ENCODE data around the gene CLEC18B. TPM values are rescaled to one million over a fixed set of nuclear protein-coding genes. Genes with fewer than 3 reads are reported as not detected.

The CLEC18B gene
- total RNA-seq, 1 donor from 2014 or later = 4.9 TPM

GRCh38 chr16:74439685-74440084 is 18.4 kb upstream of the CLEC18B start:
- FAIRE-seq = no peak
- Mint-ChIP-seq H3K4me3 (ENCODE audit: unreplicated experiment) (no peak overlapping the region), H3K27ac (ENCODE audit: unreplicated experiment) (no peak overlapping the region), H3K4me1 (ENCODE audit: low read depth, unreplicated experiment) (peaks cover 1% of the 10 kb centered on the region), H3K27me3 (ENCODE audit: low read depth, unreplicated experiment) (no peaks in the 10 kb centered on the region), H3K36me3 (ENCODE audit: low read depth, unreplicated experiment) (peaks cover 25% of the 10 kb centered on the region), H3K9me3 (ENCODE audit: unreplicated experiment) (no peaks in the 10 kb centered on the region)
- no peaks in the 10 kb centered on the region for H4K20me1 ChIP-seq (ENCODE audit: insufficient read depth, low read length)
- no peak overlapping the region for H3K4me2 ChIP-seq (ENCODE audit: low read length)
- H3K79me2 ChIP-seq (ENCODE audit: insufficient read depth, low read length) = no peaks in the 10 kb centered on the region
- H3K9me3 ChIP-seq (ENCODE audit: insufficient read depth, low read depth, low read length) = no peaks in the 10 kb centered on the region
- H3K9ac ChIP-seq (ENCODE audit: low read length) = no peak overlapping the region
- DNase-seq (ENCODE audit: low read depth) = no peak
- H3K4me3 ChIP-seq (ENCODE audit: insufficient read depth, low read depth, low read length) = no peak overlapping the region
- TF ChIP-seq EZH2 (IDR thresholded peaks at IDR 0.05; ENCODE audit: insufficient read depth, low read length) (no peak), CTCF (IDR thresholded peaks at IDR 0.05; ENCODE audit: insufficient read depth, low read depth, low read length) (no peak)
- H2AFZ ChIP-seq (ENCODE audit: low read depth, low read length) = no peak overlapping the region
- H3K4me1 ChIP-seq (ENCODE audit: insufficient read depth, low read length) = no peaks in the 10 kb centered on the region
- H3K36me3 ChIP-seq (ENCODE audit: insufficient read depth, low read length) = no peaks in the 10 kb centered on the region
- no peak overlapping the region for H3K27ac ChIP-seq (ENCODE audit: low read depth, low read length)
- no peaks in the 10 kb centered on the region for H3K27me3 ChIP-seq (ENCODE audit: insufficient read depth, low read length)

GRCh38 chr16:74438492-74438979 is 17.3 kb upstream of the CLEC18B start:
- FAIRE-seq = no peak

More at GRCh38 chr16:74438492-74438979, 17.3 kb upstream of the CLEC18B start:
- no peaks in the 10 kb centered on the region for H3K9me3 ChIP-seq (ENCODE audit: insufficient read depth, low read depth, low read length)
- H3K36me3 ChIP-seq (ENCODE audit: insufficient read depth, low read length) = no peaks in the 10 kb centered on the region
- H4K20me1 ChIP-seq (ENCODE audit: insufficient read depth, low read length) = no peaks in the 10 kb centered on the region
- no peaks in the 10 kb centered on the region for H3K9me3 Mint-ChIP-seq (ENCODE audit: unreplicated experiment)
- DNase-seq (ENCODE audit: low read depth) = no peak
- H3K4me3 ChIP-seq (ENCODE audit: insufficient read depth, low read depth, low read length) = no peak overlapping the region
- H3K27me3 Mint-ChIP-seq (ENCODE audit: low read depth, unreplicated experiment) = no peaks in the 10 kb centered on the region
- peaks cover 31% of the 10 kb centered on the region for H3K36me3 Mint-ChIP-seq (ENCODE audit: low read depth, unreplicated experiment)
- H3K4me2 ChIP-seq (ENCODE audit: low read length) = no peak overlapping the region
- peaks cover 1% of the 10 kb centered on the region for H3K4me1 Mint-ChIP-seq (ENCODE audit: low read depth, unreplicated experiment)
- H3K4me3 Mint-ChIP-seq (ENCODE audit: unreplicated experiment) = no peak overlapping the region
- H3K4me1 ChIP-seq (ENCODE audit: insufficient read depth, low read length) = no peaks in the 10 kb centered on the region
- H3K79me2 ChIP-seq (ENCODE audit: insufficient read depth, low read length) = no peaks in the 10 kb centered on the region
- no peaks in the 10 kb centered on the region for H3K27me3 ChIP-seq (ENCODE audit: insufficient read depth, low read length)
- H2AFZ ChIP-seq (ENCODE audit: low read depth, low read length) = no peak overlapping the region
- H3K27ac ChIP-seq (ENCODE audit: low read depth, low read length) = no peak overlapping the region
- no peak overlapping the region for H3K27ac Mint-ChIP-seq (ENCODE audit: unreplicated experiment)
- TF ChIP-seq CTCF (IDR thresholded peaks at IDR 0.05; ENCODE audit: insufficient read depth, low read depth, low read length) (no peak), EZH2 (IDR thresholded peaks at IDR 0.05; ENCODE audit: insufficient read depth, low read length) (no peak)
- H3K9ac ChIP-seq (ENCODE audit: low read length) = no peak overlapping the region

Measured in astrocyte (in vitro differentiated cells and primary cell).